ENCODE measurements around the gene TRAF3IP3.

Gene TRAF3IP3

GRCh38 chr1:209802117-209802779, 46.4 kb downstream of the TRAF3IP3 start:
- H3K27me3 ChIP-seq (replicated peaks): no peaks in the 10 kb centered on the region

GRCh38 chr1:209802780-209803152, 46.9 kb downstream of the TRAF3IP3 start:
- no peak overlapping the region for H3K4me3 ChIP-seq (ENCODE audit: low read depth, low read length)
- no peaks in the 10 kb centered on the region for H3K36me3 ChIP-seq (replicated peaks)
- H3K27ac ChIP-seq: no peak overlapping the region
- no peak for TF ChIP-seq CTCF (IDR thresholded peaks at IDR 0.05; ENCODE audit: low read depth, low read length, missing control alignments)
- no peak for DNase-seq
- no peaks in the 10 kb centered on the region for H3K27me3 ChIP-seq (replicated peaks)
- in situ Hi-C loops (cut with HindIII; ENCODE audit: low pct_ligation_motif_present, low sequenced_read_pairs): no loop called here

More at GRCh38 chr1:209802117-209802779, 46.4 kb downstream of the TRAF3IP3 start:
- in situ Hi-C loops (cut with HindIII; ENCODE audit: low pct_ligation_motif_present, low sequenced_read_pairs): no loop called here
- DNase-seq: no peak
- no peak overlapping the region for H3K27ac ChIP-seq
- no peaks in the 10 kb centered on the region for H3K36me3 ChIP-seq (replicated peaks)
- TF ChIP-seq CTCF (IDR thresholded peaks at IDR 0.05; ENCODE audit: low read depth, low read length, missing control alignments): no peak
- H3K4me3 ChIP-seq (ENCODE audit: low read depth, low read length): no peak overlapping the region

GRCh38 chr1:209803568-209803967, 47.7 kb downstream of the TRAF3IP3 start:
- no peak for TF ChIP-seq CTCF (IDR thresholded peaks at IDR 0.05; ENCODE audit: low read depth, low read length, missing control alignments)
- in situ Hi-C loops (cut with HindIII; ENCODE audit: low pct_ligation_motif_present, low sequenced_read_pairs): no loop called here

GRCh38 chr1:209805341-209805781, 49.5 kb downstream of the TRAF3IP3 start:
- DNase-seq: no peak
- Histone ChIP-seq H3K27me3 (replicated peaks) (no peaks in the 10 kb centered on the region), H3K4me3 (ENCODE audit: low read depth, low read length) (peak overlapping the region; percentile 65), H3K36me3 (replicated peaks) (no peaks in the 10 kb centered on the region), H3K27ac (no peak overlapping the region)
- in situ Hi-C loops (cut with HindIII; ENCODE audit: low pct_ligation_motif_present, low sequenced_read_pairs): no loop called here
- TF ChIP-seq CTCF (IDR thresholded peaks at IDR 0.05; ENCODE audit: low read depth, low read length, missing control alignments): no peak

More at GRCh38 chr1:209803568-209803967, 47.7 kb downstream of the TRAF3IP3 start:
- Histone ChIP-seq H3K27me3 (replicated peaks) (no peaks in the 10 kb centered on the region), H3K36me3 (replicated peaks) (no peaks in the 10 kb centered on the region), H3K27ac (no peak overlapping the region), H3K4me3 (ENCODE audit: low read depth, low read length) (no peak overlapping the region)
- no peak for DNase-seq

GRCh38 chr1:209805875-209806760, 50.3 kb downstream of the TRAF3IP3 start, which contains the start of gene IRF6:
Gene IRF6, minus strand, starts transcription at chr1:209806142. Its CDS starts 4,729 bp downstream, at chr1:209801413.
- TF ChIP-seq CTCF (IDR thresholded peaks at IDR 0.05; ENCODE audit: low read depth, low read length, missing control alignments): no peak
- Histone ChIP-seq H3K27me3 (replicated peaks) (no peaks in the 10 kb centered on the region), H3K4me3 (ENCODE audit: low read depth, low read length) (peak within 1 kb of the TSS; percentile 65), H3K27ac (no peak within 1 kb of the TSS), H3K36me3 (replicated peaks) (no peaks in the 10 kb centered on the region)
- DNase-seq: peak; percentile 52
- in situ Hi-C loops (cut with HindIII; ENCODE audit: low pct_ligation_motif_present, low sequenced_read_pairs): no loop called here

All from brain microvascular endothelial cell (primary cell).